H9 (cell line): ENCODE data around the gene SARNP. TPM values are rescaled to one million over a fixed set of nuclear protein-coding genes. Genes with fewer than 3 reads are reported as not detected.
A peak's percentile ranks its signal among the peaks of the same experiment; 100 is the strongest.

Experiments used
- DNase-seq: peaks from one replicate; pipeline ENCODE4 v3.0.0-alpha.2; 2017
- H2AFZ ChIP-seq: one replicate; pipeline ENCODE4 v1.6.1; 2013; ENCODE audit warnings: mild to moderate bottlenecking, low read length, control low read depth, moderate library complexity
- H2AK5ac ChIP-seq: 2 replicates; pipeline ENCODE4 v1.6.1; 2013; ENCODE audit warnings: low read length, control low read depth, mixed read lengths; ENCODE audit not compliant: insufficient read length
- H2BK120ac ChIP-seq: one replicate; pipeline ENCODE4 v1.6.1; 2013; ENCODE audit warnings: low read depth, mild to moderate bottlenecking, low read length, control low read depth, inconsistent platforms; ENCODE audit not compliant: poor library complexity, severe bottlenecking
- H2BK12ac ChIP-seq: 2 replicates; pipeline ENCODE4 v1.6.1; 2013; ENCODE audit warnings: low read length, control low read depth, mixed read lengths, low read depth; ENCODE audit not compliant: insufficient read length
- H2BK15ac ChIP-seq: 2 replicates; pipeline ENCODE4 v1.6.1; 2013; ENCODE audit warnings: low read depth, low read length, control low read depth
- H2BK20ac ChIP-seq: one replicate; pipeline ENCODE4 v1.6.1; 2013; ENCODE audit warnings: low read depth, mild to moderate bottlenecking, low read length, control low read depth, inconsistent platforms; ENCODE audit not compliant: poor library complexity, severe bottlenecking
- H2BK5ac ChIP-seq: 2 replicates; pipeline ENCODE4 v1.6.1; 2013; ENCODE audit warnings: low read length, control low read depth, mixed read lengths; ENCODE audit not compliant: insufficient read length
- H3K14ac ChIP-seq: 2 replicates; pipeline ENCODE4 v1.6.1; 2013; ENCODE audit warnings: low read length, control low read depth; ENCODE audit not compliant: insufficient read depth
- H3K18ac ChIP-seq: 2 replicates; pipeline ENCODE4 v1.6.1; 2013; ENCODE audit warnings: low read depth, mild to moderate bottlenecking, mixed read lengths, low read length, control low read depth; ENCODE audit not compliant: insufficient read length
- H3K23ac ChIP-seq: 2 replicates; pipeline ENCODE4 v1.6.1; 2013; ENCODE audit warnings: low read length, control low read depth, mixed read lengths, low read depth; ENCODE audit not compliant: insufficient read length
- H3K23me2 ChIP-seq: 2 replicates; pipeline ENCODE4 v1.6.1; 2013; ENCODE audit warnings: low read depth, mild to moderate bottlenecking, mixed read lengths, low read length, control low read depth; ENCODE audit not compliant: insufficient read length, poor library complexity, severe bottlenecking
- H3K27ac ChIP-seq: 2 replicates; pipeline ENCODE4 v1.5.1; 2013; ENCODE audit warnings: low read length, control low read depth, mixed read lengths, low read depth; ENCODE audit not compliant: insufficient read length
- H3K27me3 ChIP-seq: 2 replicates; pipeline ENCODE4 v1.6.1; 2013; ENCODE audit warnings: low read length, control low read depth, inconsistent platforms; ENCODE audit not compliant: insufficient read depth
- H3K4ac ChIP-seq: 2 replicates; pipeline ENCODE4 v1.6.1; 2013; ENCODE audit warnings: low read depth, mild to moderate bottlenecking, control low read depth, inconsistent platforms, low read length, moderate library complexity
- H3K4me1 ChIP-seq: 2 replicates; pipeline ENCODE4 v1.6.1; 2013; ENCODE audit warnings: low read length, control low read depth, inconsistent platforms; ENCODE audit not compliant: insufficient read depth
- H3K4me2 ChIP-seq: 2 replicates; pipeline ENCODE4 v1.6.1; 2013; ENCODE audit warnings: low read length, control low read depth, mixed read lengths; ENCODE audit not compliant: insufficient read length, insufficient read depth
- H3K56ac ChIP-seq: 2 replicates; pipeline ENCODE4 v1.6.1; 2013; ENCODE audit warnings: low read depth, mild to moderate bottlenecking, mixed read lengths, low read length, control low read depth; ENCODE audit not compliant: insufficient read length
- H3K79me1 ChIP-seq: 2 replicates; pipeline ENCODE4 v1.6.1; 2013; ENCODE audit warnings: low read depth, mild to moderate bottlenecking, moderate library complexity, low read length, control low read depth, inconsistent platforms; ENCODE audit not compliant: insufficient read depth, poor library complexity, severe bottlenecking
- H3K79me2 ChIP-seq: 2 replicates; pipeline ENCODE4 v1.6.1; 2013; ENCODE audit warnings: low read length, control low read depth, inconsistent platforms; ENCODE audit not compliant: insufficient read depth
- H3K9ac ChIP-seq: 2 replicates; pipeline ENCODE4 v1.6.1; 2013; ENCODE audit warnings: low read length, control low read depth, mixed read lengths; ENCODE audit not compliant: insufficient read length; ENCODE audit errors: extremely low read depth
- H3K9me3 ChIP-seq: one replicate; pipeline ENCODE4 v1.6.1; 2013; ENCODE audit warnings: low read depth, low read length, inconsistent platforms; ENCODE audit not compliant: control insufficient read depth
- H3T11ph ChIP-seq: one replicate; pipeline ENCODE4 v1.6.1; 2013; ENCODE audit warnings: mild to moderate bottlenecking, low read length, control low read depth, inconsistent platforms
- H4K20me1 ChIP-seq: one replicate; pipeline ENCODE4 v1.6.1; 2013; ENCODE audit not compliant: control insufficient read depth, insufficient read length, insufficient read depth
- H4K5ac ChIP-seq: 2 replicates; pipeline ENCODE4 v1.6.1; 2013; ENCODE audit warnings: low read depth, mild to moderate bottlenecking, mixed read lengths, low read length, control low read depth; ENCODE audit not compliant: insufficient read length
- H4K8ac ChIP-seq: replicated peaks from 2 replicates; pipeline ENCODE4 v1.6.1; 2013; ENCODE audit warnings: low read length, control low read depth, mixed read lengths, low read depth; ENCODE audit not compliant: insufficient read length
- H4K91ac ChIP-seq: 2 replicates; pipeline ENCODE4 v1.6.1; 2013; ENCODE audit warnings: low read depth, mild to moderate bottlenecking, moderate library complexity, mixed read lengths, low read length, control low read depth; ENCODE audit not compliant: insufficient read length
- H3K27ac Mint-ChIP-seq, 3 experiments: 2 replicates in 2 of 3; 3 replicates in 1 of 3; pipeline ENCODE4 v1.8.0; 2020 to 2021; ENCODE audit warnings: mixed read lengths in 3 of 3, mild to moderate bottlenecking in 1 of 3, moderate library complexity in 1 of 3
- H3K27me3 Mint-ChIP-seq: 2 replicates; pipeline ENCODE4 v1.8.0; 2021; ENCODE audit warnings: low read depth, mild to moderate bottlenecking, moderate library complexity, mixed read lengths
- H3K36me3 Mint-ChIP-seq, 3 experiments: 2 replicates in 2 of 3; 3 replicates in 1 of 3; pipeline ENCODE4 v1.8.0; 2020 to 2021; ENCODE audit warnings: low read depth in 3 of 3, mixed read lengths in 3 of 3; ENCODE audit not compliant: insufficient read depth in 1 of 3
- H3K4me1 Mint-ChIP-seq, 2 experiments: 2 replicates each; pipeline ENCODE4 v1.8.0; 2020; ENCODE audit warnings: mixed read lengths in 2 of 2
- H3K4me3 Mint-ChIP-seq, 2 experiments: 2 replicates in 1 of 2; 3 replicates in 1 of 2; pipeline ENCODE4 v1.8.0; 2020 to 2021; ENCODE audit warnings: mild to moderate bottlenecking in 2 of 2, mixed read lengths in 2 of 2, moderate library complexity in 1 of 2
- H3K9me3 Mint-ChIP-seq, 2 experiments: 2 replicates in 1 of 2; 3 replicates in 1 of 2; pipeline ENCODE4 v1.8.0; 2020; ENCODE audit warnings: mild to moderate bottlenecking in 2 of 2, mixed read lengths in 2 of 2, moderate library complexity in 1 of 2
- total RNA-seq: library from RNA; stranded (reverse); gene quantifications from 2 replicates; pipeline ENCODE4 v1.2.1, GENCODE V29; 2021
- TF ChIP-seq, protein P1 (sequence below): fragments of 200-600 bp; sonication (generic); conservative IDR thresholded peaks from 3 replicates; pipeline ENCODE4 v1.8.0; 2021; ENCODE audit warnings: antibody characterized with exemption, mild to moderate bottlenecking

SARNP gene
- total RNA-seq, 1 experiment from 2014 or later, result 127 TPM

- H3K27ac ChIP-seq, result no peak overlapping the region
- H3K27ac Mint-ChIP-seq, result peak overlapping the region in 2 of 3 experiments; percentile 34 to 35; a peak in 1 of 7 replicates
- no peak overlapping the region for H3K4ac ChIP-seq
- H3K79me2 ChIP-seq, result no peaks in the 10 kb centered on the region
- no peaks in the 10 kb centered on the region for H3K9me3 Mint-ChIP-seq
- H3K27me3 ChIP-seq, result no peaks in the 10 kb centered on the region
- no peak overlapping the region for H3K14ac ChIP-seq
- no peak overlapping the region for H4K5ac ChIP-seq
- H3K23me2 ChIP-seq, result no peaks in the 10 kb centered on the region
- no peak overlapping the region for H3K23ac ChIP-seq
- no peak overlapping the region for H2BK12ac ChIP-seq
- H2BK15ac ChIP-seq, result no peak overlapping the region
- H3K18ac ChIP-seq, result no peak overlapping the region
- H3K79me1 ChIP-seq, result no peaks in the 10 kb centered on the region
- no peaks in the 10 kb centered on the region for H3K4me1 ChIP-seq
- H2AK5ac ChIP-seq, result no peak overlapping the region
- DNase-seq, result no peak
- H3K56ac ChIP-seq, result no peak overlapping the region
- H3K4me1 Mint-ChIP-seq, result peaks cover 6 to 7% of the 10 kb centered on the region in 2 experiments; a peak in 3 of 4 replicates
- TF ChIP-seq, protein P1, sequence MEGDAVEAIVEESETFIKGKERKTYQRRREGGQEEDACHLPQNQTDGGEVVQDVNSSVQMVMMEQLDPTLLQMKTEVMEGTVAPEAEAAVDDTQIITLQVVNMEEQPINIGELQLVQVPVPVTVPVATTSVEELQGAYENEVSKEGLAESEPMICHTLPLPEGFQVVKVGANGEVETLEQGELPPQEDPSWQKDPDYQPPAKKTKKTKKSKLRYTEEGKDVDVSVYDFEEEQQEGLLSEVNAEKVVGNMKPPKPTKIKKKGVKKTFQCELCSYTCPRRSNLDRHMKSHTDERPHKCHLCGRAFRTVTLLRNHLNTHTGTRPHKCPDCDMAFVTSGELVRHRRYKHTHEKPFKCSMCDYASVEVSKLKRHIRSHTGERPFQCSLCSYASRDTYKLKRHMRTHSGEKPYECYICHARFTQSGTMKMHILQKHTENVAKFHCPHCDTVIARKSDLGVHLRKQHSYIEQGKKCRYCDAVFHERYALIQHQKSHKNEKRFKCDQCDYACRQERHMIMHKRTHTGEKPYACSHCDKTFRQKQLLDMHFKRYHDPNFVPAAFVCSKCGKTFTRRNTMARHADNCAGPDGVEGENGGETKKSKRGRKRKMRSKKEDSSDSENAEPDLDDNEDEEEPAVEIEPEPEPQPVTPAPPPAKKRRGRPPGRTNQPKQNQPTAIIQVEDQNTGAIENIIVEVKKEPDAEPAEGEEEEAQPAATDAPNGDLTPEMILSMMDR, result no peak
- no peak overlapping the region for H3K4me3 Mint-ChIP-seq
- H4K91ac ChIP-seq, result no peak overlapping the region
- no peak overlapping the region for H4K8ac ChIP-seq
- no peaks in the 10 kb centered on the region for H3K27me3 Mint-ChIP-seq
- H3K9ac ChIP-seq, result no peak overlapping the region
- no peak overlapping the region for H2BK5ac ChIP-seq
- no peak overlapping the region for H3T11ph ChIP-seq
- no peak overlapping the region for H2AFZ ChIP-seq
- H3K4me2 ChIP-seq, result no peak overlapping the region
- no peaks in the 10 kb centered on the region for H3K9me3 ChIP-seq
- H3K36me3 Mint-ChIP-seq, result peaks cover 38 to 87% (median 78%) of the 10 kb centered on the region in 3 experiments
- H2BK120ac ChIP-seq, result no peak overlapping the region
- H2BK20ac ChIP-seq, result no peak overlapping the region
- H4K20me1 ChIP-seq, result no peaks in the 10 kb centered on the region
These were observed 21.6 kb downstream of the SARNP start for GRCh38 chr12:55795950-55796349.
